Uterus (tissue), 4 donors: ENCODE measurements around the gene MYH1. TPM values are rescaled to one million over a fixed set of nuclear protein-coding genes. Genes with fewer than 3 reads are reported as not detected.

Experiments used
- DNase-seq, 2 donors: peaks; one replicate each; pipeline ENCODE4 v3.0.0-alpha.2; 2019 to 2020
- H3K27ac ChIP-seq, 2 donors: fragments of 200-600 bp; sonication (generic); 1 replicate in 1 of 2; 2 replicates in 1 of 2; pipeline ENCODE4 v1.5.1; 2016 to 2018
- H3K27me3 ChIP-seq, 2 donors: fragments of 200-600 bp; sonication (generic); one replicate each; pipeline ENCODE4 v1.5.1; 2018 to 2019; ENCODE audit warnings: control low read depth in 1 of 2
- H3K36me3 ChIP-seq, 2 donors: fragments of 200-600 bp; sonication (generic); one replicate each; pipeline ENCODE4 v1.5.1; 2019; ENCODE audit warnings: control low read depth in 1 of 2
- H3K4me1 ChIP-seq, 2 donors: fragments of 200-600 bp; sonication (generic); one replicate each; pipeline ENCODE4 v1.5.1; 2018 to 2019; ENCODE audit warnings: control low read depth in 1 of 2
- H3K4me3 ChIP-seq, 2 donors: fragments of 200-600 bp; sonication (generic); 1 replicate in 1 of 2; 2 replicates in 1 of 2; pipeline ENCODE4 v1.5.1; 2018 to 2019; ENCODE audit warnings: mild to moderate bottlenecking in 1 of 2
- H3K9me3 ChIP-seq, 2 donors: fragments of 200-600 bp; sonication (generic); one replicate each; pipeline ENCODE4 v1.5.1; 2019; ENCODE audit warnings: control low read depth in 1 of 2
- POLR2A ChIP-seq, 2 donors: fragments of 450-650 bp; IDR thresholded peaks; one replicate each; pipeline ENCODE4 v1.6.1; 2016; ENCODE audit warnings: antibody characterized with exemption in 2 of 2, mild to moderate bottlenecking in 1 of 2, moderate library complexity in 1 of 2
- intact Hi-C: fragments of 100-400 bp; cut with DNase I; formaldehyde crosslinking; loops from one replicate; pipeline ENCODE4 v1.15.1; 2023; ENCODE audit warnings: low total_unique reads
- total RNA-seq, 4 donors: library from RNA; depleted of rRNA in 3 of 4; stranded (reverse); fragments of >200 nt in 3 of 4; gene quantifications; one replicate each; pipeline versions ENCODE4 v1.1.0 to v1.2.4, GENCODE V29; 2014 to 2023
- TF ChIP-seq, protein P1 (sequence below), 4 experiments: fragments of 200-600 bp in 2 of 4; fragments of 450-650 bp in 2 of 4; sonication (generic) in 2 of 4; IDR thresholded peaks; one replicate each; pipeline ENCODE4 v1.5.1; 2016 to 2019; ENCODE audit warnings: antibody characterized with exemption in 4 of 4, mild to moderate bottlenecking in 2 of 4, moderate library complexity in 1 of 4
- donor health status: DM: yes; HTN: yes; CAD: no.

The MYH1 gene
- total RNA-seq, 4 donors from 2014 or later: under 0.01 TPM; not detected in 3

- Histone ChIP-seq H3K27me3 (no peaks in the 10 kb centered on the region), H3K36me3 (no peaks in the 10 kb centered on the region), H3K4me3 (no peak overlapping the region), H3K9me3 (no peaks in the 10 kb centered on the region), H3K27ac (no peak overlapping the region), H3K4me1 (no peaks in the 10 kb centered on the region)
- intact Hi-C loops: no loop called here
- DNase-seq: no peak
- TF ChIP-seq, protein P1, sequence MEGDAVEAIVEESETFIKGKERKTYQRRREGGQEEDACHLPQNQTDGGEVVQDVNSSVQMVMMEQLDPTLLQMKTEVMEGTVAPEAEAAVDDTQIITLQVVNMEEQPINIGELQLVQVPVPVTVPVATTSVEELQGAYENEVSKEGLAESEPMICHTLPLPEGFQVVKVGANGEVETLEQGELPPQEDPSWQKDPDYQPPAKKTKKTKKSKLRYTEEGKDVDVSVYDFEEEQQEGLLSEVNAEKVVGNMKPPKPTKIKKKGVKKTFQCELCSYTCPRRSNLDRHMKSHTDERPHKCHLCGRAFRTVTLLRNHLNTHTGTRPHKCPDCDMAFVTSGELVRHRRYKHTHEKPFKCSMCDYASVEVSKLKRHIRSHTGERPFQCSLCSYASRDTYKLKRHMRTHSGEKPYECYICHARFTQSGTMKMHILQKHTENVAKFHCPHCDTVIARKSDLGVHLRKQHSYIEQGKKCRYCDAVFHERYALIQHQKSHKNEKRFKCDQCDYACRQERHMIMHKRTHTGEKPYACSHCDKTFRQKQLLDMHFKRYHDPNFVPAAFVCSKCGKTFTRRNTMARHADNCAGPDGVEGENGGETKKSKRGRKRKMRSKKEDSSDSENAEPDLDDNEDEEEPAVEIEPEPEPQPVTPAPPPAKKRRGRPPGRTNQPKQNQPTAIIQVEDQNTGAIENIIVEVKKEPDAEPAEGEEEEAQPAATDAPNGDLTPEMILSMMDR (IDR thresholded peaks at IDR 0.05): no peak
- TF ChIP-seq POLR2A (IDR thresholded peaks at IDR 0.05): no peak
These were observed 2.3 kb downstream of the MYH1 start for GRCh38 chr17:10516065-10516464.

- no peaks in the 10 kb centered on the region for H3K4me1 ChIP-seq
- no peaks in the 10 kb centered on the region for H3K9me3 ChIP-seq
- DNase-seq: no peak
- intact Hi-C loops: no loop called here
- TF ChIP-seq, protein P1 (IDR thresholded peaks at IDR 0.05): no peak
- no peak for TF ChIP-seq POLR2A (IDR thresholded peaks at IDR 0.05)
- H3K36me3 ChIP-seq: no peaks in the 10 kb centered on the region
- no peak overlapping the region for H3K27ac ChIP-seq
- no peaks in the 10 kb centered on the region for H3K27me3 ChIP-seq
- no peak overlapping the region for H3K4me3 ChIP-seq
These were observed 4.9 kb downstream of the MYH1 start for GRCh38 chr17:10513299-10514067.

GRCh38 chr17:10512856-10513255, 5.5 kb downstream of the MYH1 start:
- H3K27me3 ChIP-seq: no peaks in the 10 kb centered on the region
- no peaks in the 10 kb centered on the region for H3K36me3 ChIP-seq
- H3K4me3 ChIP-seq: no peak overlapping the region
- no peaks in the 10 kb centered on the region for H3K9me3 ChIP-seq
- no peak for DNase-seq
- TF ChIP-seq, protein P1 (IDR thresholded peaks at IDR 0.05): no peak
- no peaks in the 10 kb centered on the region for H3K4me1 ChIP-seq
- no peak overlapping the region for H3K27ac ChIP-seq
- intact Hi-C loops: no loop called here

DNA sequence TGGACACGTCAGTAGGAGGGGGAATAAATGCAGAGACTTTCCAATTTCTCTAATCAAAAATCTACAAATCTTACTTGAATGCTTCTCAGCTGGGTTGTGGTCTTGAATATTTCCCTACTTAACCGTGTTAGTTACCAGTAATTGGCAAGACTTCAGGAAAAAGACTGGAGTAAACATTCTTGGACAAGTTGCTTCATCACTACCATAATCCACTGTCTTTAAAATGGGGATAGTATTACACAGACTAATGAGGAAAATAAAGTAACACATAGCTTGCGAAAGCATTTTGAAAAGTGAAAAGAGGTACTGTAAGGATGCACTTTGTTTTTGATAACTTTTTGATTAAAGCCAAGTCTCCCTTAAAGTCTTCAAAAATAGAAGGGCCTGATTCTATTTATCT, 18.4 kb downstream of the MYH1 start:
- no peaks in the 10 kb centered on the region for H3K9me3 ChIP-seq
- no peaks in the 10 kb centered on the region for H3K27me3 ChIP-seq
- no peaks in the 10 kb centered on the region for H3K36me3 ChIP-seq
- H3K4me1 ChIP-seq: no peaks in the 10 kb centered on the region
- no peak overlapping the region for H3K27ac ChIP-seq
- DNase-seq: no peak
- no peak overlapping the region for H3K4me3 ChIP-seq
- no peak for TF ChIP-seq POLR2A (IDR thresholded peaks at IDR 0.05)
- TF ChIP-seq, protein P1 (IDR thresholded peaks at IDR 0.05): no peak
- intact Hi-C loops: no loop called here

- intact Hi-C loops: no loop called here
- Histone ChIP-seq H3K27ac (no peak overlapping the region), H3K4me1 (no peaks in the 10 kb centered on the region)
These were observed 26.3 kb downstream of the MYH1 start for GRCh38 chr17:10492004-10492403.

More at GRCh38 chr17:10492004-10492403, 26.3 kb downstream of the MYH1 start:
- Histone ChIP-seq H3K27me3 (no peaks in the 10 kb centered on the region), H3K36me3 (no peaks in the 10 kb centered on the region), H3K9me3 (peaks cover 0 to 18% of the 10 kb centered on the region in 2 donors), H3K4me3 (no peak overlapping the region)
- TF ChIP-seq, protein P1 (IDR thresholded peaks at IDR 0.05): no peak
- TF ChIP-seq POLR2A (IDR thresholded peaks at IDR 0.05): no peak
- DNase-seq: no peak
